GM12878 (cell line): Measurements from ENCODE around the gene P2RX1. TPM values are rescaled to one million over a fixed set of nuclear protein-coding genes. Genes with fewer than 3 reads are reported as not detected.

Source experiments
- ATAC-seq: fragments of 200-7000 bp; cut with Tn5 transposase; 3 replicates; pipeline ENCODE4 v1.9.1; 2020; ENCODE audit warnings: mild to moderate bottlenecking, moderate library complexity
- BruUV-seq: library from RNA; stranded (reverse); fragments of 400-500 nt; replicated peaks from 2 replicates; lab custom pipeline; 2021; lab: Mats Ljungman, UMichigan
- CTCF ChIA-PET: fragments of 300-600 bp; sonication (Branson Sonifier 250); formaldehyde crosslinking; extraction: SDS; loops from one replicate; lab custom pipeline; 2021; ENCODE audit warnings: inconsistent platforms; lab: Yijun Ruan, JAX
- POLR2A ChIA-PET: fragments of 350-600 bp; formaldehyde crosslinking; extraction: SDS; loops from one replicate; lab custom pipeline; 2021; ENCODE audit warnings: inconsistent platforms; lab: Charles Lee
- RAD21 ChIA-PET: fragments of 300-600 bp; sonication (Branson Sonifier 250); formaldehyde crosslinking; loops from one replicate; lab custom pipeline; 2023; ENCODE audit warnings: antibody characterized with exemption; ENCODE audit not compliant: unreplicated experiment; lab: Charles Lee
- SMC1A ChIA-PET: fragments of 300-600 bp; sonication (Branson Sonifier 250); formaldehyde crosslinking; loops from one replicate; lab custom pipeline; 2023; ENCODE audit not compliant: unreplicated experiment, uncharacterized antibody; lab: Charles Lee
- DNase-seq: peaks from one replicate; pipeline ENCODE4 v3.0.0-alpha.2; 2011; ENCODE audit warnings: low read depth, low spot score
- FAIRE-seq: peaks from 3 replicates; lab custom pipeline; 2011; peaks lifted over from hg19 to GRCh38; lab: Jason Lieb, UNC
- H2AFZ ChIP-seq: 2 replicates; pipeline ENCODE4 v1.6.0; 2011; ENCODE audit warnings: low read depth, low read length, control low read depth; ENCODE audit not compliant: control insufficient read depth
- H3K27ac ChIP-seq: 2 replicates; pipeline ENCODE4 v1.5.1; 2011; ENCODE audit warnings: control low read depth; ENCODE audit not compliant: control insufficient read depth, insufficient read depth
- H3K27me3 ChIP-seq, 2 experiments: replicated peaks in 1 of 2; 2 replicates each; pipeline versions ENCODE4 v1.6.0 to v1.6.1; 2011; ENCODE audit warnings: low read length in 1 of 2; ENCODE audit not compliant: control insufficient read depth in 2 of 2, insufficient read depth in 2 of 2
- H3K36me3 ChIP-seq, 2 experiments: 2 replicates each; pipeline ENCODE4 v1.5.1; 2011; ENCODE audit warnings: low read length in 1 of 2; ENCODE audit not compliant: control insufficient read depth in 2 of 2, insufficient read depth in 2 of 2
- H3K4me1 ChIP-seq: 2 replicates; pipeline ENCODE4 v1.6.1; 2011; ENCODE audit warnings: mild to moderate bottlenecking, low read length, moderate library complexity, mixed read lengths; ENCODE audit not compliant: control insufficient read depth, insufficient read depth
- H3K4me2 ChIP-seq: 2 replicates; pipeline ENCODE4 v1.6.0; 2011; ENCODE audit warnings: control low read depth; ENCODE audit not compliant: control insufficient read depth, insufficient read depth
- H3K4me3 ChIP-seq: fragments of 200-600 bp; sonication (generic); 2 replicates; pipeline ENCODE4 v1.5.1; 2016
- H3K79me2 ChIP-seq: 2 replicates; pipeline ENCODE4 v1.6.0; 2011; ENCODE audit warnings: low read length; ENCODE audit not compliant: control insufficient read depth, insufficient read depth
- H3K9ac ChIP-seq: 2 replicates; pipeline ENCODE4 v1.8.0; 2011; ENCODE audit warnings: low read length, control low read depth, mixed read lengths; ENCODE audit not compliant: control insufficient read depth, insufficient read depth
- H3K9me3 ChIP-seq: replicated peaks from 3 replicates; pipeline ENCODE4 v1.5.1; 2011; ENCODE audit warnings: mild to moderate bottlenecking, low read length; ENCODE audit not compliant: control insufficient read depth, insufficient read depth
- H4K20me1 ChIP-seq: 2 replicates; pipeline ENCODE4 v1.6.0; 2011; ENCODE audit not compliant: control insufficient read depth, insufficient read depth
- ATF2 ChIP-seq: IDR thresholded peaks from 2 replicates; pipeline ENCODE4 v1.6.1; 2012; ENCODE audit warnings: low read length, inconsistent platforms
- CBX5 ChIP-seq: sonication (generic); IDR thresholded peaks from 2 replicates; pipeline ENCODE4 v1.6.1; 2016; ENCODE audit warnings: low read depth, moderate library complexity, mild to moderate bottlenecking, inconsistent platforms
- CEBPZ ChIP-seq: fragments of 150-350 bp; IDR thresholded peaks from 2 replicates; pipeline ENCODE4 v1.6.1; 2016; ENCODE audit warnings: low read depth, low read length
- FOXM1 ChIP-seq: IDR thresholded peaks from 2 replicates; pipeline ENCODE4 v1.6.1; 2012; ENCODE audit warnings: low read depth, mild to moderate bottlenecking, inconsistent platforms, low read length, moderate library complexity
- NR2C2 ChIP-seq: IDR thresholded peaks from 2 replicates; pipeline ENCODE4 v1.6.1; 2011; ENCODE audit warnings: borderline replicate concordance, low read depth; ENCODE audit not compliant: control insufficient read depth, insufficient read length
- POLR2A ChIP-seq: IDR thresholded peaks from 2 replicates; pipeline ENCODE4 v1.6.1; 2011; ENCODE audit warnings: low read depth, mild to moderate bottlenecking, low read length
- SIN3A ChIP-seq: IDR thresholded peaks from 2 replicates; pipeline ENCODE4 v1.6.1; 2012; ENCODE audit warnings: low read depth, low read length, improper control_type of control experiment
- SMAD5 ChIP-seq: IDR thresholded peaks from 2 replicates; pipeline ENCODE4 v1.6.1; 2016; ENCODE audit warnings: antibody characterized with exemption, low read depth
- TAF1 ChIP-seq: IDR thresholded peaks from 2 replicates; pipeline ENCODE4 v1.6.1; 2011; ENCODE audit warnings: mild to moderate bottlenecking, low read depth, low read length, borderline replicate concordance
- TARDBP ChIP-seq: IDR thresholded peaks from 2 replicates; pipeline ENCODE4 v1.6.1; 2016; ENCODE audit warnings: borderline replicate concordance
- TBL1XR1 ChIP-seq: IDR thresholded peaks from 2 replicates; pipeline ENCODE4 v1.6.1; 2012; ENCODE audit warnings: low read depth, low read length, improper control_type of control experiment
- TCF3 ChIP-seq: IDR thresholded peaks from 2 replicates; pipeline ENCODE4 v1.6.1; 2012; ENCODE audit warnings: low read depth, mild to moderate bottlenecking, low read length, borderline replicate concordance; ENCODE audit not compliant: insufficient read depth
- ZNF24 ChIP-seq: fragments of 450-650 bp; IDR thresholded peaks from 2 replicates; pipeline ENCODE4 v1.6.1; 2017; ENCODE audit warnings: antibody characterized with exemption, mild to moderate bottlenecking
- ZSCAN29 ChIP-seq: fragments of 450-650 bp; IDR thresholded peaks from 2 replicates; pipeline ENCODE4 v1.6.1; 2017; ENCODE audit warnings: mild to moderate bottlenecking, moderate library complexity
- WGBS: methylation state at CpG from one replicate; pipeline ENCODE4 v1.1.6; 2016; ENCODE audit warnings: low lambda C conversion rate; ENCODE audit not compliant: insufficient replicate concordance, insufficient coverage; ENCODE audit errors: missing lambda C conversion rate; 5-methylcytosine and 5-hydroxymethylcytosine counted together
- in situ Hi-C: fragments of 300-500 bp; cut with MboI; formaldehyde crosslinking; loops from 9 replicates; pipeline ENCODE4 v1.14.3; 2018; ENCODE audit warnings: mixed read lengths
- intact Hi-C: fragments of 100-400 bp; cut with micrococcal nuclease; formaldehyde crosslinking; loops from one replicate; pipeline ENCODE4 v1.14.2; 2022; ENCODE audit not compliant: unreplicated experiment
- polyA plus RNA-seq, 11 experiments: library from polyadenylated mRNA; depleted of rRNA in 4 of 11; unstranded in 6 of 11; stranded (reverse) in 5 of 11; fragments of >200 nt; fragmentation: Nextera tagmentation in 4 of 11; fragmentation: Illumina TruSeq in 1 of 11; extraction: Ambion mirVana in 4 of 11; extraction: Trizol in 1 of 11; gene quantifications; 1 replicate in 1 of 11; 2 replicates in 10 of 11; pipeline versions ENCODE4 v1.2.1 to v1.2.3, GENCODE V29; 2011 to 2016; ENCODE audit warnings: inconsistent platforms in 2 of 11, missing spikeins in 2 of 11, low read depth in 1 of 11
- total RNA-seq, 4 experiments: library from RNA; depleted of rRNA in 3 of 4; stranded (reverse); fragments of >200 nt in 3 of 4; fragmentation: Illumina TruSeq in 1 of 4; extraction: Trizol in 1 of 4; gene quantifications; 2 replicates each; pipeline versions ENCODE4 v1.2.1 to v1.2.3, GENCODE V29; 2013 to 2021
- TF ChIP-seq, protein P1 (sequence below): fragments of 150-350 bp; IDR thresholded peaks from 2 replicates; pipeline ENCODE4 v1.6.1; 2014; ENCODE audit warnings: mild to moderate bottlenecking, low read depth, low read length

P2RX1 gene
- total and polyA plus RNA-seq, 10 of the 15 experiments (the other 5 are each of a cell fraction or from before 2014, with no cell fraction given), result 0.12 to 6.2 (median 3.4) TPM

DNA sequence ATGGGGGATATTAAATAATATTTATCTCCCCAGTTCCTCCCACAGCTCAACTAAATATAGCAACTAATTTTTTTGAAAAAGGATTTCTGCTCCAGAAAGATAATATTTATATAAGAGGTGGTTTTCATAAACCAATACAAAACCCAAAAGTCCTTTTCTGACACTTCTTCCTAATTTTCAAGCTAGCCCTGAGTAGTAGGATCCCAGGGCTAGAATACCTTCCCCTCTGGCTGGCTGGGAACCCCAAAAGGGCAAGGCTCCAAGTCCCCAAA lies 46.6 kb upstream of the P2RX1 start (continued):
- TF ChIP-seq, protein P1, sequence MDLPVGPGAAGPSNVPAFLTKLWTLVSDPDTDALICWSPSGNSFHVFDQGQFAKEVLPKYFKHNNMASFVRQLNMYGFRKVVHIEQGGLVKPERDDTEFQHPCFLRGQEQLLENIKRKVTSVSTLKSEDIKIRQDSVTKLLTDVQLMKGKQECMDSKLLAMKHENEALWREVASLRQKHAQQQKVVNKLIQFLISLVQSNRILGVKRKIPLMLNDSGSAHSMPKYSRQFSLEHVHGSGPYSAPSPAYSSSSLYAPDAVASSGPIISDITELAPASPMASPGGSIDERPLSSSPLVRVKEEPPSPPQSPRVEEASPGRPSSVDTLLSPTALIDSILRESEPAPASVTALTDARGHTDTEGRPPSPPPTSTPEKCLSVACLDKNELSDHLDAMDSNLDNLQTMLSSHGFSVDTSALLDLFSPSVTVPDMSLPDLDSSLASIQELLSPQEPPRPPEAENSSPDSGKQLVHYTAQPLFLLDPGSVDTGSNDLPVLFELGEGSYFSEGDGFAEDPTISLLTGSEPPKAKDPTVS, result no peak
- TF ChIP-seq, all 136 proteins: peak for 0

- TF ChIP-seq POLR2A (no peak), TCF3 (no peak), ZSCAN29 (no peak), SMAD5 (no peak), ATF2 (no peak), CBX5 (no peak), NR2C2 (no peak), TBL1XR1 (no peak), TARDBP (no peak), TAF1 (no peak), SIN3A (no peak), ZNF24 (no peak), CEBPZ (no peak), FOXM1 (no peak)
- BruUV-seq, result no TSS peak
- Histone ChIP-seq H3K36me3 (peaks cover 1 to 9% of the 10 kb centered on the region in 2 experiments; a peak in 2 of 4 replicates), H3K27ac (peak overlapping the region; percentile 67), H3K4me1 (peaks cover 41% of the 10 kb centered on the region), H2AFZ (no peak overlapping the region), H4K20me1 (no peaks in the 10 kb centered on the region; the same call in 1 of the 2 replicates), H3K9ac (peak overlapping the region; percentile 74), H3K27me3 (no peaks in the 10 kb centered on the region), H3K79me2 (peaks cover 46% of the 10 kb centered on the region), H3K4me2 (peak overlapping the region; percentile 97), H3K4me3 (peak overlapping the region; percentile 90), H3K9me3 (no peaks in the 10 kb centered on the region)
- WGBS, result 11% methylated on average over 11 of the region's 11 CpGs
- ChIA-PET SMC1A (interaction anchor here (0.7 to 3.3 kb wide), 5 partner anchors 16 to 49 kb away, joined by 3 to 20 read pairs (median 5); partner anchors contain the start of gene P2RX1), CTCF (interaction anchor here (1.2 to 3.6 kb wide), 10 partner anchors 9 to 225 kb away, joined by 3 to 39 read pairs (median 4); partner anchors contain the start of gene P2RX1), RAD21 (interaction anchor here (0.7 to 4.3 kb wide), 4 partner anchors 49 to 117 kb away, joined by 3 to 26 read pairs (median 4); no protein-coding TSS in a partner anchor), POLR2A (interaction anchor here (1.1 to 2.3 kb wide), 5 partner anchors 31 to 112 kb away, joined by 3 to 7 read pairs (median 3); partner anchors contain the start of gene P2RX1)
- in situ Hi-C loops (no loop called here), intact Hi-C loops (loop anchor here (2.0 to 5.0 kb wide), 3 partner anchors 40 to 112 kb away; no protein-coding TSS in a partner anchor)
- ATAC-seq (no peak), FAIRE-seq (no peak), DNase-seq (no peak)
These were observed 46.1 kb upstream of the P2RX1 start for GRCh38 chr17:3962217-3962964.
